IMR-90 (cell line): ENCODE results near the gene PPP2R2D. TPM values are rescaled to one million over a fixed set of nuclear protein-coding genes. Genes with fewer than 3 reads are reported as not detected.

Experiments
- ATAC-seq: fragments of 200-7000 bp; cut with Tn5 transposase; 2 replicates; pipeline ENCODE4 v1.9.1; 2020; ENCODE audit warnings: low read depth, mild to moderate bottlenecking, moderate library complexity
- BruUV-seq: library from RNA; stranded (reverse); fragments of 400-500 nt; replicated peaks from 2 replicates; lab custom pipeline; 2021; lab: Mats Ljungman, UMichigan
- CTCF ChIA-PET: fragments of 300-600 bp; formaldehyde crosslinking; extraction: SDS; loops from one replicate; lab custom pipeline; 2021; ENCODE audit warnings: antibody characterized with exemption; lab: Yijun Ruan, JAX
- POLR2A ChIA-PET: fragments of 300-600 bp; sonication (Branson Sonifier 250); formaldehyde crosslinking; loops from one replicate; lab custom pipeline; 2022; ENCODE audit warnings: antibody characterized with exemption; ENCODE audit not compliant: unreplicated experiment; lab: Charles Lee
- DNase-seq: peaks from one replicate; pipeline ENCODE4 v3.0.0; 2013
- H2AFZ ChIP-seq: replicated peaks from 2 replicates; pipeline ENCODE3; 2013; ENCODE audit warnings: low read length, mild to moderate bottlenecking; ENCODE audit not compliant: poor library complexity
- H2AK5ac ChIP-seq: 2 replicates; pipeline ENCODE4 v1.6.1; 2013; ENCODE audit warnings: low read depth, low read length, inconsistent platforms
- H2AK9ac ChIP-seq: replicated peaks from 2 replicates; pipeline ENCODE3; 2013; ENCODE audit warnings: mild to moderate bottlenecking, low read depth, low read length, moderate library complexity; ENCODE audit not compliant: poor library complexity
- H2BK120ac ChIP-seq: 2 replicates; pipeline ENCODE4 v1.6.1; 2013; ENCODE audit warnings: low read depth, low read length, inconsistent platforms
- H2BK15ac ChIP-seq: 3 replicates; pipeline ENCODE4 v1.6.1; 2013; ENCODE audit warnings: low read depth, low read length, inconsistent platforms
- H2BK20ac ChIP-seq: 2 replicates; pipeline ENCODE4 v1.6.1; 2013; ENCODE audit warnings: low read depth, mild to moderate bottlenecking, inconsistent platforms, low read length, moderate library complexity
- H2BK5ac ChIP-seq: 2 replicates; pipeline ENCODE4 v1.6.1; 2013; ENCODE audit warnings: mild to moderate bottlenecking, low read depth, low read length, inconsistent platforms; ENCODE audit not compliant: poor library complexity, severe bottlenecking
- H3K14ac ChIP-seq: replicated peaks from 2 replicates; pipeline ENCODE4 v1.6.1; 2013; ENCODE audit warnings: low read depth, low read length, inconsistent platforms
- H3K18ac ChIP-seq: 2 replicates; pipeline ENCODE4 v1.6.1; 2013; ENCODE audit warnings: low read depth, low read length, control low read depth
- H3K23ac ChIP-seq: 2 replicates; pipeline ENCODE4 v1.6.1; 2013; ENCODE audit warnings: low read depth, low read length, inconsistent platforms
- H3K27ac ChIP-seq: 2 replicates; pipeline ENCODE4 v1.5.1; 2013; ENCODE audit warnings: mild to moderate bottlenecking, control low read depth, low read length; ENCODE audit not compliant: insufficient read depth
- H3K27me3 ChIP-seq: 2 replicates; pipeline ENCODE4 v1.6.1; 2013; ENCODE audit warnings: low read length; ENCODE audit not compliant: control insufficient read depth, insufficient read depth
- H3K36me3 ChIP-seq: 2 replicates; pipeline ENCODE4 v1.6.1; 2013; ENCODE audit warnings: low read length, mixed read lengths; ENCODE audit not compliant: control insufficient read depth, insufficient read depth
- H3K4ac ChIP-seq: 2 replicates; pipeline ENCODE4 v1.6.1; 2013; ENCODE audit warnings: low read depth, low read length, inconsistent platforms
- H3K4me1 ChIP-seq: 2 replicates; pipeline ENCODE4 v1.6.1; 2013; ENCODE audit warnings: low read length, mixed read lengths; ENCODE audit not compliant: control insufficient read depth, insufficient read depth
- H3K4me2 ChIP-seq: 2 replicates; pipeline ENCODE4 v1.6.1; 2013; ENCODE audit warnings: low read depth, mild to moderate bottlenecking, control low read depth, low read length, moderate library complexity
- H3K4me3 ChIP-seq: 2 replicates; pipeline ENCODE4 v1.5.1; 2013; ENCODE audit warnings: low read depth, mild to moderate bottlenecking, control low read depth, low read length, moderate library complexity; ENCODE audit not compliant: insufficient read depth
- H3K56ac ChIP-seq: 2 replicates; pipeline ENCODE4 v1.6.1; 2013; ENCODE audit warnings: low read length, inconsistent platforms; ENCODE audit not compliant: insufficient read depth; ENCODE audit errors: extremely low read depth
- H3K79me1 ChIP-seq, 2 experiments: 2 replicates each; pipeline ENCODE4 v1.6.1; 2013; ENCODE audit warnings: low read length in 2 of 2, inconsistent platforms in 1 of 2, low read depth in 1 of 2
- H3K9ac ChIP-seq: 2 replicates; pipeline ENCODE4 v1.6.1; 2013; ENCODE audit warnings: low read depth, low read length, control low read depth
- H3K9me1 ChIP-seq: 2 replicates; pipeline ENCODE4 v1.6.1; 2013; ENCODE audit warnings: low read length, inconsistent platforms; ENCODE audit not compliant: insufficient read depth
- H3K9me3 ChIP-seq: 2 replicates; pipeline ENCODE4 v1.6.1; 2013; ENCODE audit warnings: low read length; ENCODE audit not compliant: control insufficient read depth, insufficient read depth
- H4K20me1 ChIP-seq: 2 replicates; pipeline ENCODE4 v1.6.1; 2013; ENCODE audit warnings: low read length, inconsistent platforms; ENCODE audit not compliant: insufficient read depth
- H4K5ac ChIP-seq: 2 replicates; pipeline ENCODE4 v1.6.1; 2013; ENCODE audit warnings: mild to moderate bottlenecking, low read depth, low read length, control low read depth
- H4K8ac ChIP-seq, 2 experiments: 2 replicates each; pipeline ENCODE4 v1.6.1; 2013; ENCODE audit warnings: low read depth in 2 of 2, low read length in 2 of 2, control low read depth in 1 of 2, inconsistent platforms in 1 of 2
- H4K91ac ChIP-seq: 2 replicates; pipeline ENCODE4 v1.6.1; 2013; ENCODE audit warnings: low read depth, low read length, inconsistent platforms; ENCODE audit not compliant: insufficient read depth
- BHLHE40 ChIP-seq: fragments of 150-350 bp; IDR thresholded peaks from 2 replicates; pipeline ENCODE4 v1.6.1; 2016; ENCODE audit warnings: mild to moderate bottlenecking, low read depth, low read length
- CEBPB ChIP-seq: IDR thresholded peaks from 2 replicates; pipeline ENCODE4 v1.6.1; 2012; ENCODE audit warnings: low read depth, low read length, improper control_type of control experiment
- CHD1 ChIP-seq: IDR thresholded peaks from 2 replicates; pipeline ENCODE4 v1.6.1; 2012; ENCODE audit warnings: low read depth, low read length, improper control_type of control experiment
- CTCF ChIP-seq: conservative IDR thresholded peaks from 2 replicates; pipeline ENCODE4 v1.5.1; 2012; ENCODE audit warnings: mild to moderate bottlenecking, low read depth, low read length, improper control_type of control experiment
- ELK1 ChIP-seq: fragments of 150-350 bp; IDR thresholded peaks from 2 replicates; pipeline ENCODE4 v1.6.1; 2016; ENCODE audit warnings: low read depth, mild to moderate bottlenecking, low read length, moderate library complexity, borderline replicate concordance
- FOS ChIP-seq: fragments of 150-350 bp; IDR thresholded peaks from 2 replicates; pipeline ENCODE4 v1.6.1; 2016; ENCODE audit warnings: low read depth, low read length
- MAFK ChIP-seq: IDR thresholded peaks from 2 replicates; pipeline ENCODE4 v1.6.1; 2012; ENCODE audit warnings: low read depth, low read length, improper control_type of control experiment
- MAZ ChIP-seq: IDR thresholded peaks from 2 replicates; pipeline ENCODE4 v1.6.1; 2012; ENCODE audit warnings: low read depth, mild to moderate bottlenecking, low read length, improper control_type of control experiment, moderate library complexity, borderline replicate concordance
- NFE2L2 ChIP-seq: fragments of 150-350 bp; IDR thresholded peaks from 2 replicates; pipeline ENCODE4 v1.6.1; 2016; ENCODE audit warnings: low read depth, mild to moderate bottlenecking, low read length
- POLR2A ChIP-seq: IDR thresholded peaks from 2 replicates; pipeline ENCODE4 v1.6.1; 2012; ENCODE audit warnings: mild to moderate bottlenecking, low read depth, low read length
- RAD21 ChIP-seq: IDR thresholded peaks from 2 replicates; pipeline ENCODE4 v1.6.1; 2012; ENCODE audit warnings: low read length, improper control_type of control experiment
- RCOR1 ChIP-seq: IDR thresholded peaks from 2 replicates; pipeline ENCODE4 v1.6.1; 2012; ENCODE audit warnings: mild to moderate bottlenecking, low read length, improper control_type of control experiment; ENCODE audit not compliant: insufficient replicate concordance
- RFX5 ChIP-seq: IDR thresholded peaks from 2 replicates; pipeline ENCODE4 v1.8.0; 2012; ENCODE audit warnings: low read depth, mild to moderate bottlenecking, low read length, moderate library complexity
- SMC3 ChIP-seq: fragments of 150-350 bp; IDR thresholded peaks from 2 replicates; pipeline ENCODE4 v1.6.1; 2016; ENCODE audit warnings: low read depth, mild to moderate bottlenecking, antibody characterized with exemption, low read length, moderate library complexity
- USF2 ChIP-seq: fragments of 150-350 bp; IDR thresholded peaks from 2 replicates; pipeline ENCODE4 v1.6.1; 2017; ENCODE audit warnings: mild to moderate bottlenecking, antibody characterized with exemption, low read length, low read depth
- WGBS, 2 experiments: methylation state at CpG; one replicate each; pipeline versions ENCODE4 v1.1.5 to v1.1.7; 2013; ENCODE audit warnings: missing lambda C conversion rate in 2 of 2; ENCODE audit not compliant: insufficient read length in 1 of 2; ENCODE audit errors: extremely low coverage in 2 of 2; 5-methylcytosine and 5-hydroxymethylcytosine counted together
- dilution Hi-C: fragments of 300-500 bp; cut with HindIII; formaldehyde crosslinking; loops from one replicate; pipeline ENCODE4 v1.14.3; 2018; ENCODE audit warnings: low sequenced_read_pairs; ENCODE audit not compliant: unreplicated experiment
- in situ Hi-C: fragments of 300-500 bp; cut with MboI; formaldehyde crosslinking; loops from 3 replicates; pipeline ENCODE4 v1.14.3; 2019; ENCODE audit warnings: low sequenced_read_pairs, inconsistent platforms, mixed read lengths
- intact Hi-C: fragments of 100-400 bp; cut with micrococcal nuclease; formaldehyde crosslinking; loops from 2 replicates; pipeline ENCODE4 v1.10.0; 2022
- polyA plus RNA-seq, 3 experiments: library from polyadenylated mRNA; depleted of rRNA; stranded (reverse); fragments of >200 nt; gene quantifications; 2 replicates each; pipeline ENCODE4 v1.2.3, GENCODE V29; 2012; ENCODE audit warnings: low replicate concordance in 1 of 3
- total RNA-seq: library from RNA; depleted of rRNA; stranded (reverse); fragments of >200 nt; gene quantifications from 2 replicates; pipeline ENCODE4 v1.2.3, GENCODE V29; 2012

The PPP2R2D gene
- total and polyA plus RNA-seq, 2 of the 4 experiments (the other 2 are of a cell fraction): 22.8 to 23.8 TPM

GRCh38 chr10:131929122-131929845, 28.5 kb downstream of the PPP2R2D start:
- H2BK5ac ChIP-seq: no peak overlapping the region
- peaks cover 72% of the 10 kb centered on the region for H4K20me1 ChIP-seq
- no peak overlapping the region for H3K9ac ChIP-seq
- CTCF ChIA-PET: no interaction called here
- in situ Hi-C loops (no loop called here), dilution Hi-C loops (no loop called here), intact Hi-C loops (no loop called here)
- peaks cover 30% of the 10 kb centered on the region for H3K9me1 ChIP-seq
- H3K36me3 ChIP-seq: peaks cover 6% of the 10 kb centered on the region
- no peak overlapping the region for H4K5ac ChIP-seq
- DNase-seq (no peak), ATAC-seq (no peak)
- H3K18ac ChIP-seq: no peak overlapping the region
- H4K8ac ChIP-seq: no peak overlapping the region
- no peak overlapping the region for H3K56ac ChIP-seq
- BruUV-seq: no TSS peak
- H3K14ac ChIP-seq: no peak overlapping the region
- H3K23ac ChIP-seq: no peak overlapping the region
- TF ChIP-seq FOS (no peak), BHLHE40 (no peak), CEBPB (no peak), CHD1 (no peak), CTCF (no peak), ELK1 (no peak), NFE2L2 (no peak), RCOR1 (no peak), POLR2A (no peak), USF2 (no peak), SMC3 (no peak), MAZ (no peak), MAFK (no peak), RAD21 (no peak), RFX5 (no peak)
- H3K27me3 ChIP-seq: no peaks in the 10 kb centered on the region
- no peak overlapping the region for H4K91ac ChIP-seq
- POLR2A ChIA-PET: no interaction called here
- H2BK120ac ChIP-seq: no peak overlapping the region
- no peak overlapping the region for H2BK20ac ChIP-seq
- peaks cover 45 to 85% of the 10 kb centered on the region in 2 experiments for H3K79me1 ChIP-seq
- H2BK15ac ChIP-seq: no peak overlapping the region
- H3K4ac ChIP-seq: no peak overlapping the region
- H2AK9ac ChIP-seq: no peak overlapping the region
- peaks cover 5% of the 10 kb centered on the region for H3K4me1 ChIP-seq
- H2AFZ ChIP-seq: no peak overlapping the region
- peaks cover 4% of the 10 kb centered on the region; the same call in 1 of the 2 replicates for H3K9me3 ChIP-seq
- H2AK5ac ChIP-seq: no peak overlapping the region
- H3K27ac ChIP-seq: no peak overlapping the region
- no peak overlapping the region for H3K4me2 ChIP-seq
- 82% methylated on average over 12 of the region's 23 CpGs; no CpG with 5 or more reads in 1 of the 2 experiments for WGBS, 2 experiments
- no peak overlapping the region for H3K4me3 ChIP-seq
